Breast epithelium (tissue), 4 donors: Measurements from ENCODE around the gene CTIF. TPM values are rescaled to one million over a fixed set of nuclear protein-coding genes. Genes with fewer than 3 reads are reported as not detected.

Experiments
- DNase-seq, 2 donors: peaks; one replicate each; pipeline ENCODE4 v3.0.0-alpha.2; 2019; ENCODE audit warnings: low spot score in 2 of 2
- H3K27ac ChIP-seq, 2 donors: fragments of 200-600 bp; sonication (generic) in 1 of 2; one replicate each; pipeline ENCODE4 v1.5.1; 2016 to 2019; ENCODE audit warnings: mild to moderate bottlenecking in 1 of 2
- H3K27me3 ChIP-seq, 2 donors: fragments of 200-600 bp; sonication (generic) in 1 of 2; one replicate each; pipeline versions ENCODE4 v1.5.1 to v1.6.0; 2017 to 2019; ENCODE audit warnings: control low read depth in 1 of 2, mild to moderate bottlenecking in 1 of 2
- H3K36me3 ChIP-seq: fragments of 200-600 bp; one replicate; pipeline ENCODE4 v1.5.1; 2019
- H3K4me1 ChIP-seq, 2 donors: fragments of 200-600 bp; sonication (generic); one replicate each; pipeline ENCODE4 v1.5.1; 2016 to 2019; ENCODE audit warnings: control low read depth in 1 of 2
- H3K4me3 ChIP-seq, 3 donors: fragments of 200-600 bp; sonication (generic); 1 replicate in 2 of 3; 2 replicates in 1 of 3; pipeline ENCODE4 v1.5.1; 2016 to 2019; ENCODE audit warnings: mild to moderate bottlenecking in 3 of 3, moderate library complexity in 2 of 3
- H3K9me3 ChIP-seq, 2 donors: fragments of 200-600 bp; sonication (generic) in 1 of 2; one replicate each; pipeline ENCODE4 v1.5.1; 2016 to 2019; ENCODE audit warnings: control low read depth in 1 of 2
- POLR2A ChIP-seq: fragments of 450-650 bp; IDR thresholded peaks from one replicate; pipeline ENCODE4 v1.6.1; 2016; ENCODE audit warnings: antibody characterized with exemption, mild to moderate bottlenecking, moderate library complexity
- POLR2AphosphoS5 ChIP-seq, 3 donors: sonication (generic); formaldehyde crosslinking; IDR thresholded peaks; one replicate each; pipeline ENCODE4 v1.6.1; 2017; ENCODE audit warnings: antibody characterized with exemption in 3 of 3
- intact Hi-C: fragments of 100-400 bp; cut with DNase I; formaldehyde crosslinking; loops from one replicate; pipeline ENCODE4 v1.15.1; 2023; ENCODE audit warnings: low total_unique reads
- total RNA-seq, 3 donors: library from RNA; depleted of rRNA; stranded (reverse); fragments of >200 nt; gene quantifications; one replicate each; pipeline ENCODE4 v1.1.0, GENCODE V29; 2016
- TF ChIP-seq, protein P1 (sequence below), 3 donors: fragments of 450-650 bp; IDR thresholded peaks; one replicate each; pipeline ENCODE4 v1.5.1; 2016 to 2017; ENCODE audit warnings: antibody characterized with exemption in 3 of 3, mild to moderate bottlenecking in 3 of 3, moderate library complexity in 3 of 3

CTIF gene
- total RNA-seq, 3 donors from 2014 or later: 28.8 to 78.9 (median 32.6) TPM

GRCh38 chr18:48900469-48900868 is 361.6 kb downstream of the CTIF start:
- peaks cover 0 to 8% of the 10 kb centered on the region in 2 donors for H3K4me1 ChIP-seq
- no peaks in the 10 kb centered on the region for H3K27me3 ChIP-seq
- H3K27ac ChIP-seq: no peak overlapping the region
- intact Hi-C loops: no loop called here
- no peak for TF ChIP-seq POLR2A
- TF ChIP-seq, protein P1, sequence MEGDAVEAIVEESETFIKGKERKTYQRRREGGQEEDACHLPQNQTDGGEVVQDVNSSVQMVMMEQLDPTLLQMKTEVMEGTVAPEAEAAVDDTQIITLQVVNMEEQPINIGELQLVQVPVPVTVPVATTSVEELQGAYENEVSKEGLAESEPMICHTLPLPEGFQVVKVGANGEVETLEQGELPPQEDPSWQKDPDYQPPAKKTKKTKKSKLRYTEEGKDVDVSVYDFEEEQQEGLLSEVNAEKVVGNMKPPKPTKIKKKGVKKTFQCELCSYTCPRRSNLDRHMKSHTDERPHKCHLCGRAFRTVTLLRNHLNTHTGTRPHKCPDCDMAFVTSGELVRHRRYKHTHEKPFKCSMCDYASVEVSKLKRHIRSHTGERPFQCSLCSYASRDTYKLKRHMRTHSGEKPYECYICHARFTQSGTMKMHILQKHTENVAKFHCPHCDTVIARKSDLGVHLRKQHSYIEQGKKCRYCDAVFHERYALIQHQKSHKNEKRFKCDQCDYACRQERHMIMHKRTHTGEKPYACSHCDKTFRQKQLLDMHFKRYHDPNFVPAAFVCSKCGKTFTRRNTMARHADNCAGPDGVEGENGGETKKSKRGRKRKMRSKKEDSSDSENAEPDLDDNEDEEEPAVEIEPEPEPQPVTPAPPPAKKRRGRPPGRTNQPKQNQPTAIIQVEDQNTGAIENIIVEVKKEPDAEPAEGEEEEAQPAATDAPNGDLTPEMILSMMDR (IDR thresholded peaks at IDR 0.05): no peak
- TF ChIP-seq POLR2AphosphoS5 (IDR thresholded peaks at IDR 0.05): no peak
- no peak for DNase-seq
- H3K9me3 ChIP-seq: peaks cover 5 to 9% of the 10 kb centered on the region in 2 donors
- H3K36me3 ChIP-seq: no peaks in the 10 kb centered on the region
- H3K4me3 ChIP-seq: no peak overlapping the region

GRCh38 chr18:48901145-48902022 is 362.6 kb downstream of the CTIF start:
- Histone ChIP-seq H3K27ac (peak overlapping the region; percentile 73 to 79), H3K4me3 (no peak overlapping the region), H3K27me3 (no peaks in the 10 kb centered on the region), H3K4me1 (peaks cover 0 to 8% of the 10 kb centered on the region in 2 donors), H3K36me3 (no peaks in the 10 kb centered on the region), H3K9me3 (peaks cover 5 to 9% of the 10 kb centered on the region in 2 donors)
- no peak for TF ChIP-seq POLR2AphosphoS5 (IDR thresholded peaks at IDR 0.05)
- TF ChIP-seq, protein P1 (IDR thresholded peaks at IDR 0.05): no peak
- no peak for TF ChIP-seq POLR2A
- DNase-seq: no peak
- intact Hi-C loops: no loop called here

GRCh38 chr18:48902023-48902855 is 363.4 kb downstream of the CTIF start:
- H3K27me3 ChIP-seq: no peaks in the 10 kb centered on the region
- H3K4me3 ChIP-seq: peak overlapping the region in 1 of 3 donors; percentile 19
- peaks cover 0 to 8% of the 10 kb centered on the region in 2 donors for H3K4me1 ChIP-seq
- no peaks in the 10 kb centered on the region for H3K36me3 ChIP-seq
- intact Hi-C loops: no loop called here
- no peak for TF ChIP-seq POLR2A
- peak in 1 of 3 donors; percentile 49 for TF ChIP-seq POLR2AphosphoS5 (IDR thresholded peaks at IDR 0.05)
- peak overlapping the region; percentile 73 to 79 for H3K27ac ChIP-seq
- peaks cover 5 to 9% of the 10 kb centered on the region in 2 donors for H3K9me3 ChIP-seq
- DNase-seq: peak in 1 of 2 donors; percentile 61

DNA sequence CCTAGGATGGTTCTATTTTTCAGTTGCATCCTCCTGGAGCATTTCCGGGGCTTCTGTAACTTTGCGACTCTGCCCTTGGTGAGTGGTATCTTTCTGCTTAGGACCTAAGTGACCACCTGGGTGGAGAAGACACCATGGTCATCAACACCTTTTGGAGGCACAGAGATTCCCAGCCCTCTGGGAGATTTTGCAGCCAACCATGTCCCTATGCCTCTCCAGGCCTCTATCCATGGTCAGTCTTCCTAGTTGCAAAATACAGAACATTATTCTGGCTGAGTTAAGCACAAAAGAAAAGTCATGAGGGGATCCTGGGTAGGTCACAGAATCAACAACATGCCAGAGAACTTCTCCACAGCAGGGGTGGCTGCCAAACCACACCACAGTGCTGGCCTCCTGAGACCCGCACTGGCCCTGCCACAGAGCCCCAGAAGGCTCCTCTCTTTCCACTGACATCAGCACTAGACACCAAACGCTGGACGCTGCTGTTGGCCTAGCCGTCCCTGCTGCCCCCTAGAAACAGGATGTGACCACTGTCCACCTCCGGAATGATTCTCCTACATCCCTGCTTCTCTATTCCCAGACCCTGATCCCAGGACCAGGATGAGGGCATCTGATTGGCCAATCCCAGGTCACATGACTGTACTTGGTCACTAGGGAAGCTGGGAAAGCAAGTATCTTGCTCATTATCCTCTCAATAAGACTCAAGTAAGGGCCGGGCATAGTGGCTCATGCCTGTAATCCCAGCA is 364.2 kb downstream of the CTIF start:
- H3K9me3 ChIP-seq: peaks cover 5 to 9% of the 10 kb centered on the region in 2 donors
- no peaks in the 10 kb centered on the region for H3K36me3 ChIP-seq
- DNase-seq: peak in 1 of 2 donors; percentile 26
- no peaks in the 10 kb centered on the region for H3K27me3 ChIP-seq
- H3K4me3 ChIP-seq: no peak overlapping the region
- TF ChIP-seq POLR2AphosphoS5 (IDR thresholded peaks at IDR 0.05) (no peak), POLR2A (no peak)
- TF ChIP-seq, protein P1 (IDR thresholded peaks at IDR 0.05): no peak
- H3K27ac ChIP-seq: peak overlapping the region; percentile 73 to 79
- intact Hi-C loops: no loop called here
- H3K4me1 ChIP-seq: peaks cover 0 to 8% of the 10 kb centered on the region in 2 donors

DNA sequence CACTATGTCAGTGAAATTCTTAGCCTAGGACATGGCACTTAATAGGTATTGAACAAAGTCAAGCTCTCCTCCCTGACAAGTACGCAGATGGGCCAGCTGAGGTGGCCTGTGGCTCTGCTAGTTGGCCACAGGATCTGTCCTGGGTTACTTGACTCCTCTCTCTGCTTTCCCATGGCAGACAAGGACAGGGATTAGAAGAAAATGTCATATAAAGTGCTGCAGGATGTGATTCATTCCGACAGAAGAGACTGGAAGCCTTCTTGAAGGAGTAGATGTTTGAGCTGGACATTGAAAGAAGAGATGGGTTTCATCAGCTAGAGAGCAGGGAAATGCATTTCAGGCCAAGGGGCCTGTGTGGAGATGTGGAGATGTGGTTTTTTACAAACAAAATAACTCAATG is 365.3 kb downstream of the CTIF start:
- TF ChIP-seq, protein P1 (IDR thresholded peaks at IDR 0.05): no peak
- TF ChIP-seq POLR2AphosphoS5 (IDR thresholded peaks at IDR 0.05) (no peak), POLR2A (no peak)
- Histone ChIP-seq H3K27me3 (no peaks in the 10 kb centered on the region), H3K27ac (no peak overlapping the region), H3K4me3 (no peak overlapping the region), H3K4me1 (peaks cover 0 to 8% of the 10 kb centered on the region in 2 donors), H3K36me3 (no peaks in the 10 kb centered on the region), H3K9me3 (peaks cover 5 to 9% of the 10 kb centered on the region in 2 donors)
- intact Hi-C loops: no loop called here
- no peak for DNase-seq
